Nucleus accumbens (tissue), 56 donors: ENCODE measurements around the gene GFER.

ENCODE experiments used
- DNase-seq, 56 donors: peaks; one replicate each; lab custom pipeline; 2025; lab: John Stamatoyannopoulos, UW

GFER gene

GRCh38 chr16:1973461-1974156 lies 10.4 kb upstream of the GFER start:
- no peak for DNase-seq

- no peak for DNase-seq
Measured at GRCh38 chr16:1974157-1975070, 9.6 kb upstream of the GFER start.

DNA sequence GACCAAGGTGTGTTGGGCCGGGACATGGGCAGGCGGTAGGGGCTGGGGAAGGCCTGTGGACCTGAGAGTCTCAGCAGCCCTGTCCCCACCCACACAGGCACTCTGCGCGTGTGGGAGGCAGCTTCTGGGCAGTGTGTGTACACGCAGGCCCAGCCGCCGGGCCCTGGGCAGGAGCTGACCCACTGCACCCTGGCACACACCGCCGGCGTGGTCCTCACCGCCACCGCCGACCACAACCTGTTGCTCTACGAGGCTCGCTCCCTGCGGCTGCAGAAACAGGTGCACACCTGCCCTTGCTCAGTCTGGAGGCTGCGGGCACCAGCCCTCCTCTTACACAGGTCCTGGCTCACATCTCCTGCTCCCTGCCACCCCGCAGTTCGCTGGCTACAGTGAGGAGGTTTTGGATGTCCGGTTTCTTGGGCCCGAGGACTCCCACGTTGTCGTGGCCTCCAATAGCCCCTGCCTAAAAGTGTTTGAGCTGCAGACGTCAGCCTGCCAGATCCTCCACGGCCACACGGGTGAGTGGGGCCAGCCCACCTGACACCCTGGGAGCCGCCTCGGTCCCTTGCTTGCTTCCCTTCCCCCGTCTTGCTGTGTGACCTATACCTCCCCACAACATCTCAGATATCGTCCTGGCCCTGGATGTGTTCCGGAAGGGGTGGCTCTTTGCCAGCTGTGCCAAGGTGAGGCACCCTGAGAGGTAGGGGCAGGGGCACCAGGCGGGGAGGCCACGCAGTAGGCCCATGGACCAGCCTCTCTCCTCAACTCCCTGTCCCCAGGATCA lies 8.4 kb upstream of the GFER start:
- no peak for DNase-seq

DNA sequence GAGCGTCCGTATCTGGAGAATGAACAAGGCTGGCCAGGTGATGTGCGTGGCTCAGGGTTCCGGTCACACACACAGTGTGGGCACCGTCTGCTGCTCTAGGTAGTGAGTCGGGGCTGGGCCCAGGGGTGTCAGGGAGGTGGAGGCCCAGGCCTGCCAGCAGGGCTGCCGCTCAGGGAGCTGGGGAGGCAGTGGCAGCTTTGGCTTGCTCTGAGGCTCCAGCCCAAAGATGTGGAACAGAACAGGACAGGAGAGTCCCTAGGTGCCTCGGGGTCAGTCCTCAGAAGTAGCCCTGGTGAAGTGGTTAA lies 7.8 kb upstream of the GFER start:
- DNase-seq = no peak

GRCh38 chr16:1976951-1977874 lies 6.8 kb upstream of the GFER start:
- no peak for DNase-seq

- no peak for DNase-seq
Measured at GRCh38 chr16:1977875-1978268, 6.1 kb upstream of the GFER start.

- no peak for DNase-seq
Measured at GRCh38 chr16:1978476-1979120, 5.4 kb upstream of the GFER start.

GRCh38 chr16:1979271-1980029 lies 4.5 kb upstream of the GFER start:
- peak in 6 of 56 donors; percentile 7 to 40 (median 22) for DNase-seq

DNA sequence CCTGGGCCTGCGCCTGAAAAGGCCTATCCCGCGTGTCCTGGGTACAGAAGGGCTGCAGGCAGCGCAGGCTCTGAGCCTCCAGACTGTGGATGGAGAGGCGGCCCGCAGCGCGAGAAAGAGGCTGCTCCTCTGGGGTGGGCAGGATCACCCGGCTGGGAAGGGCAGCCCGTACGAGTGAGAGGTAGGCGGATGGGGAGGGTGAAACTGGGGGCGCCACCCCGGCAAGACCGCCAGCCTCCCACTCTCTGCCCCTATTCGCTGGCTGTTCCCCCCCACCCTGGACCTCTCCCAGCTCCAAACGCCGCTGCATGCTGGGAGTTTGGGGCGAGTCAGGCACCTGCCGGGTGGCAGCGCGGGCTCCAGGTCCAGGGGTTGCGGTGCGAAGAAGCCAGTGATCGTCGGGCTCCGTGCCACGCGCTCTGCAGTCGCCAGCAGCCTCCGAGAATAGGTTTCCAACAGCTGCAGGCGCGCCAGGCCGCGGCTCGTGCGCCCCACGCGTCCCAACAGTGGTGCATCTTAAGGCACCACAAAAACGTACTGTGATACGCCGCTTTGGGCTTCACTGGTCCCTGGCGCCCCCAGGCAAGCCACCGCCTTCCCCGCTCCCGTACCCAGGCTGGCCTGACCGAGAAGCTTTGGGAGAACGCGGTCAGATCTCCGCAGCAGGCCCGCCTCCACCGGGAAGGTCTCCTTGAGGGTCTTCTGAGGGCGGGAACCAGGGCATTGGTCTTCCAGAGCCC lies 3.8 kb upstream of the GFER start:
- peak in 2 of 56 donors; percentile 14 to 21 for DNase-seq

GRCh38 chr16:1980770-1981087 lies 3.3 kb upstream of the GFER start:
- DNase-seq = no peak

DNA sequence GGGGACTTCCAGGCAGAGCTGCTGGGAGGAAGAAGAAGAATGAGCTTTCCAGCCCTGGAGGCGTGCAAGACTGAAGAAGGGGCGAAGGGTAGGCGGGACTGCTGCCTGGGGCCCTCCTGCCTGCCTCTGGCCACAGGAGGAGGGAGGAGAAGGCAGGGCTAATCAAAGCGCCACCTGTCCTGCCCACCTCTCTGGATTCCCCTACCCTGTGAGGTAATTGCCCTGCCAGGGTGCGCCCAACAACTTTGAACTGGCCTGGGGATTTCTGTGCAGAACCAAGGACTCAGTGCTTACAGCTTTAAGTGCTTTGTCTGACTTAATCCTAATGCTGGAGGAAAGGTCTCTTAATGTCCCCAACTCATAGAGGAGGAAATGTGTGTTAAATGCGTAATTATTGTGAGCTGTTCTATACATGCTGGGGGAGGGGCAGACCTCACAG lies 2.6 kb upstream of the GFER start, which contains the start of gene NOXO1:
NOXO1 (minus strand) TSS at position 72 of the 439 bp plus-strand sequence. CDS start 290 bp downstream, outside the sequence.
- no peak for DNase-seq

DNA sequence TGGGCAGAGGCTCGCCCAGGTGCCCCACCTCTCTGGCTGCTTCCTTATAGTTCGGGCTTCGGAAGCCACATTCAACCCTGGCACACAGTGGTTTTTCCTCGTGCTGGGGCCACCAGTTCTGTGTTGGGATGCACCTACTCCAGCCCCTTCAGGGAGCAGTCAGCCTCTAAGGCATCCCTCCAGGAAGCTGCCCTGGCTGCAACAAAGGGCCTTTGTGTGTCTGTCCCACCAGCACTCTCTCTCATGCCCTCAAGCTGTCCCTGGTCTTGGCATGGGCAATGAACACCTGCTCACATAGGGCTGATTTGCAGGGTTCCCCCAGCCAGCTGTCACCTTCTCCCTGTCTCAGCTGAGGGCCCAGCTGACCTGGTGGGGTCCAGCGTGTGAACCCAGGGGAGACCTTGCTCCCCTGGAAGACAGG lies 2.0 kb upstream of the GFER start:
- peak in 22 of 56 donors; percentile 6 to 58 (median 20) for DNase-seq

DNA sequence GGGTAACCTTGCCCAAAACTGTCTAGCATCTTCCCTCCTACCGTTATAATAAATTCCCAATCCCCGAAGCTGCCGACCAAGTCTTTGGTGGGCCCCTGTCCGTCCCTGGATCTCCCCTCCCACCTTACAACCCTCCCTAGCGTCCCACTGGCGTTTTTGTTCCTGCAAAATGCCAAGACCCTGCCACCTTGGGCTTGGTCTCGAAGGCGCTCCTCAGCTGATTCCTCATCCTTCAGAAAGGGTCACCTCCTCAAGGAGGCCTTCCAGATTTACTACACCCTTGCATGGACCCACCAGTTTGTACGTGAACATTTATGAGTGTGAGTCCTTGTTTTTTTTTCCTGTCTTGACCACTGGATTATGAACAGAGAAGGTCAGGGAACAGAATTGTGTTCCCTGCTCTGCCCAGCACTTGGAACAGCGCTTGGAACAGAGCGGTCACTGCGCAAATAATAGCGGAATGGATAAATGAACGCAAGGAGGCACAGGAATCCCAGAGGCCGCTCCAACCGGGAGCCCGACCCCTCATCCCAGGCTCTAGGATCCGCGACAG lies 926 bp upstream of the GFER start:
- no peak for DNase-seq

- DNase-seq = peak in 12 of 56 donors; percentile 34 to 59 (median 50)
Measured at GRCh38 chr16:1984347-1985225, 593 bp downstream of the GFER start.

DNA sequence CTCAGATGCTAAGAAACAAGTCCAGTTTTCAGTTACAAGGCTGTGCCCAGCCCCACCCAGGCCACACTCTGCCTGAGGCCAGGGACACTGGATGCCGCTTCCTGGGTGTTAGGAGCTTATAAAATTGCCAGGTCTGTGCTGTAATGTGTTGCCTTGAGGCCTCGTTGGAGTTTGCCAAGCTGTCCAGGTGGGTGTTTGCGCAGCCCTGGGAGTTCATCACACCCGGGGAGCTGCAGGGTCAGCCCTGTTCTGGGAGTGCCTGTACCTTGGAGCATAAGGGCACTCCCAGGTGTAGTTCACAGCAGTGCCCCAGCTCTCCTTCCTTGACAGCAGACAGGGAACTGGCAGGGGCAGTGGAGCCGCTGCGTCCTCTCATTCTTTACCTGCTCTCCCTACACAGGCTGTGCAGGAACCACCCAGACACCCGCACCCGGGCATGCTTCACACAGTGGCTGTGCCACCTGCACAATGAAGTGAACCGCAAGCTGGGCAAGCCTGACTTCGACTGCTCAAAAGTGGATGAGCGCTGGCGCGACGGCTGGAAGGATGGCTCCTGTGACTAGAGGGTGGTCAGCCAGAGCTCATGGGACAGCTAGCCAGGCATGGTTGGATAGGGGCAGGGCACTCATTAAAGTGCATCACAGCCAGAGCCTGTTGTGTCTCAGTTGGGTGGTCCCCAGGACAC lies 1.6 kb downstream of the GFER start:
- no peak for DNase-seq

DNA sequence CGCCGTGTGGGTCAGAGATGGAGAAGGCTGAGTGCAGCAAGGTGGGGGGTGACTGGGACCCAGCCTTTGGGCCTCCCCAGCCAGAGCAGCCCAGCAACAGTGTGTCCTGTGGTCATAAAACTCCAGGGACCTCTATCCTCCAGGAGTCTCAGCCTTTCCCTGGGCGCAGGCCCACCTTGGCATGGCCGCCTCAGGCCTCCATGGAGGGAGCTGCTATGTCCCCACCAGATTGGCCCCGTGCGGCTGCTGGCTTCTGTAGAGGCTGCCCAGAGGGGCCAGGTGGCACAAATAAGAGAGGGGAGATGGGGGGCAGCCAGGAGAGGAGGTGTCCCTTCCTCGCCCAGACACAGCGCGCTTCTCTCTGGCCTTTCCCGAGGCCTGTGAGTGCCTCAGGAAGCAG lies 3.2 kb downstream of the GFER start:
- no peak for DNase-seq
